Left ventricle myocardium superior (tissue), 1 donor: ENCODE measurements around the gene BPTF. TPM values are rescaled to one million over a fixed set of nuclear protein-coding genes. Genes with fewer than 3 reads are reported as not detected.
A peak's percentile ranks its signal among the peaks of the same experiment; 100 is the strongest.
"Not testable (repeated sequence)": the region's sequence is repeated elsewhere in the genome, so short reads cannot be mapped to it uniquely, and the experiment has no call there.

ENCODE experiments used
- ATAC-seq: fragments of 200-7000 bp; cut with Tn5 transposase; one replicate; pipeline ENCODE4 v1.9.1; 2020; ENCODE audit warnings: mild to moderate bottlenecking, moderate library complexity
- DNase-seq: peaks from one replicate; pipeline ENCODE4 v3.0.0-alpha.2; 2020
- intact Hi-C: fragments of 100-400 bp; cut with micrococcal nuclease; formaldehyde crosslinking; loops from one replicate; pipeline ENCODE4 v1.11.0; 2022
- total RNA-seq: library from RNA; stranded (reverse); fragmentation: NEBNext Ultra II Directional; extraction: Animal tissue kit (Norgen Biotek cat#: 25700); gene quantifications from one replicate; pipeline ENCODE4 v1.2.1, GENCODE V29; 2021
- donor health status: DM: no; HTN: yes; CAD: no; lungs with severe emphysema.

Gene BPTF
- total RNA-seq, 1 donor from 2014 or later, result 75.1 TPM

DNA sequence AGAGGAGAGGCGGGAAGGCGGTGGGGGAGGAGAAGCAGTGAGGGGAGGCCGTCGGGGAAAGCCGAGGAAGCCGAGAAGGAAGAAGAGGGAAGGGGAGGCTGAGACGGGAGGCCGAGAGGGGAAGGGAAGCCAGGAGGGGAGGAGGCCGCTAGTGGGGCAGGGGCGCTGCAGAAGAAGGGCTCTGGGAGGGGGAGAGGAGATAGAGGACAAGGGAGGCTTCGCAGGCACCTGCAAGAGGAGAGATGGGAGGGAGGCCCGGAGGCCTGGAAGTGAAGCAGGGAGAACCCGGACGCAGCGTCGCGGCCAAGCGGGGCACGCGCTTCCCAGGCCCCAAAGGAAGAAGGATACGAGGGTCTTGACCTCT lies 168.7 kb downstream of the BPTF start:
- ATAC-seq (peak; percentile 3), DNase-seq (peak; percentile 54)
- intact Hi-C loops, result no loop called here

GRCh38 chr17:67994817-67995569 lies 169.7 kb downstream of the BPTF start:
- ATAC-seq (peak; percentile 15), DNase-seq (no peak)
- intact Hi-C loops, result no loop called here

DNA sequence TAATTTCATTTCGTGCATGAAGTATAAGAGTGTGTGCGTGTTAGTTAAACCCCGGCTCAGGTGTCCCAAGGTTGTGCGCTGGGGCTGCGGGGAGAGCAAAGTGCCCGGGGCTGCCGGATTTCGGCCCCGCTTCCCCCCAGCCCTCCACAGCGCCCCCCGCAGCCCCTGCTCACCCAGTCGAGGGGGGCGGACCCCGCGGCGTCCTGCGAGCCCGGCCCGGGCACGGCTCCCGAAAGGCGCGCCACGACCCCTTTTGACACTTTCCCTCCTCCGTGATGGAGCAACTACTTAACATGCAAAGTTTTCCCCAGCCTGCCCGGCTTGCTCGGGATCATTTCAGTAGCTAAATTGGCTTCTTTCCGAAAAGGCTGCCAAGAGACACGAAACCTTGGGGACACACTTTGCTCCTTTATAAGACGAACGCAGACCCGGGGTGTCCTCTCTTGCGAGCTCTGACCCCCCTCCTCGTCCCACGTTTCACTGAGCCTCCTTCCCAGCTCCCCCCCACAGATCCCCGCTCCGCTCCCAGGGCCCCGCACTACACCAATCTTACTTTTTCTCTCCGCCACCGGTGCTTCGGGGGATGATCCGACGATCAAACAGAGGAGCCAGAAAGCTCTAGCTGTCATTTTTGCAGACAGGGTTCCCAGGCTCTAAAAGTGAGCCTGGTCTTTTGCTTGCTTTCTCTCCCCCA lies 170.4 kb downstream of the BPTF start:
- ATAC-seq, result peak; percentile 15
- intact Hi-C loops, result no loop called here
- DNase-seq, result peak; percentile 70

- DNase-seq (peak; percentile 51), ATAC-seq (peak; percentile 3)
- intact Hi-C loops, result not testable (repeated sequence)
Observed at GRCh38 chr17:67996301-67997171, 171.2 kb downstream of the BPTF start, which contains the start of gene C17orf58. C17orf58 (minus strand) TSS chr17:67996469; CDS start chr17:67996198, 271 bp downstream.

DNA sequence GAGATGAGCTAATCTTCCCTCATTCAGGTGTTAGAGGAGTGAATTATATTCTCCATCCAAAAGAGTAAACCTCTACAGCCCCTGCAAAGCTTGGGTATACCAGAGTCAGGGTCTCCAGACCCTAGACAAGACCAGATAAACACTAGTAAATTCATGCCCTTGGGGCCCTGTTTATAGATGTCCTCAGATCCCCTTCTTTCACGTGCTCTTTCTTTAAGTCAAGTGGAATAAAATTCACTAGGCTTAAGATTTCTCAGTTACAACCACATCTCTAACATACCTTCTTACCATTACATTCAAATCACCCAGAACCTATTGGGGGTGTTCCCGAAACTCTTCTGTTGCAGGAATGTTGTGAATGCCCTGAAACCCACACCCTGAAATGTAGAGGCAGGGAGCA lies 173.2 kb downstream of the BPTF start:
- ATAC-seq, result no peak
- no peak for DNase-seq
- intact Hi-C loops, result no loop called here

DNA sequence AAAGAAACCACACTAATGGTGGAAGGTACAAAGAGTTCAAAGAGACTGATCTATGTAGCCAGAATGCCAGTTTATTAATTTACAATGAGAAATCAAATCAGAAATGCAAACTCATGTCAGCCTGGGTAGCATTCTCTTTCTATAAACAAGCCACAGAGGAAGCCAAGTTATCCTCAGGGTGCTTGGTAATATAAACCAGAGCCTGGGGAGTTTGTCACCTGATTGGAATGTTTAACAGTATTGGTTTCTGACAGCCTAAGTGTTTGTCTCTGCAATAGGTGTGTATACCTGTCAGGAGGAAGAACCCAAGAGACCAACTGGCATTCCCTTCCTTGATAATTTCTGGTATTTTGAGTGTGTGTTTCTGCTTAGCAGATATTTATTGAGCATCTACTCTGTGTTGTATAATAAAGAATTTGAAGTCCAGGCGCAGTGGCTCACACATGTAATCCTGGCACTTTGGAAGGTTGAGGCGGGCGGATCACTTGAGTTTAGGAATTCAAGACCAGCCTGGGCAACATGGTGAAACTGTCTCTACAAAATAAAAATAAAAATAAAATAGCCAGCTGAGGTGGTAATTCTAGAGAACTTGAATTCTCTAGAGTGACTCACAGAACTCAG lies 174.1 kb downstream of the BPTF start:
- intact Hi-C loops, result no loop called here
- DNase-seq (no peak), ATAC-seq (no peak)

DNA sequence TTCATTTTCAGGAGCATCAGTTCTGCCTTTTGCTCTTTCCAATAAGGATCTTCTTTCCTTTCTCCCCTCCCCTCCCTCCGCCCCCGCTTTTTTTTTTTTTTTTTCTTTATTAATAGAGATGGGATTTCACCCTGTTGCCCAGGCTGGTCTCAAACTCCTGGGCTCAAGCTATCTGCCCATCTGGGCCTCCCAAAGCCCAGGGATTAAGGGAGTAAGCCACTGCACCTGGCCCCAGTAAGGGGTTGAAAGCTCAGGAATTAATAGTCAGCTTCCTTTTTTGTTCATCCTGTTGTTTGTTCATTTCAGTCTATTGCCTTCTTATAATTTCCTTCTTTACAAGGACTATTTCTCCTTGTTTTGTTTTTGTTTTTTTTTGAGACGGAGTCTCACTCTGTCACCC lies 178.9 kb downstream of the BPTF start:
- DNase-seq, result no peak
- intact Hi-C loops, result no loop called here

GRCh38 chr17:68006797-68007196 lies 181.5 kb downstream of the BPTF start:
- DNase-seq (peak; percentile 62), ATAC-seq (peak; percentile 95)
- intact Hi-C loops, result no loop called here

More for the DNA sequence above, 178.9 kb downstream of the BPTF start:
- ATAC-seq, result no peak

DNA sequence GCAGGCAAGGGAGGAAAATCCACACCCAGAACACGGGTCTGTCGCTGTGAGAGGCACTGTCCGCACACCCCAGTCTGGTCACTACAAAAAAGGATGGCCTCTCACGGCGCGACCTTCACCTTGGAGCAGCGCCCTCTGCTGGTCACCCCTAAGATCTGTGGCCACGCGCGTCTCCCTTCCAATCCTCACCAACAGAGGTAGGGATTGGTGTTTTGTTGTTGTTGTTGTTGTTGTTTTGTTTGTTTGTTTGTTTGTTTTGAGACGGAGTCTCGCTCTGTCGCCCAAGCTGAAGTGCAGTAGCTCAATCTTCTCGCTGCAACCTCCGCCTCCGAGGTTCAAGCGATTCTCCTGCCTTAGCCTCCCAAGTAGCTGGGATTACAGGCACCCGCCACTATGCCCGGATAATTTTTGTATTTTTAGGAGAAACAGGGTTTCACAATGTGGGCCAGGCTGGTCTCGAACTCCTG lies 185.9 kb downstream of the BPTF start:
- DNase-seq (peak; percentile 68), ATAC-seq (peak; percentile 68)
- intact Hi-C loops, result no loop called here

- intact Hi-C loops, result no loop called here
- ATAC-seq (no peak), DNase-seq (no peak)
Observed at GRCh38 chr17:68013385-68013784, 188.1 kb downstream of the BPTF start.

DNA sequence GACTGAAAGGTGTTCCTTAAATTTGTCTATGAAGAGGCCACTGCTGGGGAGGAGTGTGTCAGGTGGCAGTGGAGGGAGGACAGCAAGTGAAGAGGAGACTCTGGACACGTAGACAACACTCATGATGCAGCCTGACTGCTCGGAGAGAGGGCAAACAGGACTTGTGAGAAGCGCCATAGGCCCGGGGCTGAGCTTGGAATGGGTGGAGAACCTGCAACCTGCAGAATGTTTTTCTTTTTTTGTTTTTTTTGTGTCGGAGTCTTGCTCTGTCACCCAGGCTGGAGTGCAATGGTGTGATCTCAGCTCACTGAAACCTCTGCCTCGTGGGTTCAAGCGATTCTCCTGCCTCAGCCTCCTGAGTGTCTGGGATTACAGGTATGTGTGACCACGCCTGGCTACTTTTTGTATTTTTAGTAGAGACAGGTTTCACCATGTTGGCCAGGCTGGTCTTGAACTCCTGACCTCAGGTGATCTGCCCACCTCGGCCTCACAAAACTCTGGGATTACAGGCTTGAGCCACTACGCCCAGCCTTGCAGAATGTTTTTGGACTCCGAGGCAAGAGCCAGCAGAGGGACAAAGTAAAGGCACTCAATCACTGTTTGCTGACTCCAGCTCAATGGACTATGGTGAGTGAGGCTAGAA lies 189.9 kb downstream of the BPTF start:
- intact Hi-C loops, result no loop called here
- no peak for DNase-seq
- no peak for ATAC-seq

DNA sequence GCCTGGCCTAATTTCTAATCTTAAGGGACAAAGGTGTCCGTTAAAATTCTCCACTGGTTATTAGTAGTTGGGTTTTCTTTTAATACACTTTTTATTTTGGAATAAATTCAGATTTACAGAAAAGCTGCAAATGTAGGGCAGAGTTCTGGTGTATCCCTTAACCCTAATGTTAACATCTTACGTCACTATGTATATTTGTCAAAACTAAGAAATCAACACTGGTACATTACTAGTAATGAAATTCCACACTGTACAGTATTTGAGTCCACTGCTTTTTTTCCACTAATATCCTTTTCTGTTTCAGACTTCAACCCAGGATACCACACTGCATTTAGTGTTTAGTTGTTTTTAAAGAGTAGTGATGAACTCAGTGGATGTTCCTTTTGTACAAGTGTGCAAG lies 191.5 kb downstream of the BPTF start:
- DNase-seq, result no peak
- ATAC-seq, result no peak
- intact Hi-C loops, result no loop called here

GRCh38 chr17:68018493-68018892 lies 193.2 kb downstream of the BPTF start:
- DNase-seq, ATAC-seq, intact Hi-C loops: not testable (repeated sequence)

GRCh38 chr17:68019336-68019674 lies 194.0 kb downstream of the BPTF start:
- ATAC-seq (no peak), DNase-seq (no peak)
- intact Hi-C loops, result no loop called here

GRCh38 chr17:68019675-68020408 lies 194.5 kb downstream of the BPTF start:
- ATAC-seq, result peak; percentile 98
- DNase-seq, result peak; percentile 97
- intact Hi-C loops, result no loop called here

- no peak for DNase-seq
- intact Hi-C loops, result no loop called here
- no peak for ATAC-seq
Observed at GRCh38 chr17:68020409-68020756, 195.1 kb downstream of the BPTF start.

DNA sequence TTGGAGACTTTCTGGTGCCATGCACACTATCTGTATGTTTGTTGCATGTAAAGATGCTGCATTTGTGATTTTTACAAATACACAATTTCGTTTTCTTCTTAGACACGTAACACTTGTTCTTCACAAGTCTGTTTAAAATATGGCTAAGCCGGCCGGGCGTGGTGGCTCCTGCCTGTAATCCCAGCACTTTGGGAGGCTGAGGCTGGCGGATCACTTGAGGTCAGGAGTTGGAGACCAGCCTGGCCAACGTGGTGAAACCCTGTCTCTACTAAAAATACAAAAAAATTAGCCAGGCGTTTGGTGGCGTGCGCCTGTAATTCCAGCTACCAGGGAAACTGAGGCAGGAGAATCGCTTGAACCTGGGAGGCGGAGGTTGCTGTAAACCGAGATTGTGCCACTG lies 195.5 kb downstream of the BPTF start:
- ATAC-seq, DNase-seq, intact Hi-C loops: not testable (repeated sequence)

DNA sequence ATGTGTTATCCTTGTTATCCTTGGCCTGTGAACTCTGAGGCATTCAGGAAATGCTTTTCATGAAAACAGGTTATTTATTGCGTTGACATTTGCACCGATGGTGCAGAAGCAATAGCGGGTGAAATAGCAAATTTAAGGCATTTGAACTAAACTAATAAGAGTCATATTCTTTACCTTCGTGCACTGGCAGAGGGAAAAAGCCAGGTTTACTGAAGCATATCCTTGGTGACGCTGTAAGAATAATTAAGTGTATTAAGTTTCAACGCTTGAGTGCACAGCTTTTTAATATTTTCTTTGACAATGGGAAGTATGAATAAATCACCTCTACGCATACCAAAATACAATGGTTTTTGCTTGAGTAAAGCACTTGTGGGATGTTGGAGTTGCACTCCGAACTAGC lies 196.7 kb downstream of the BPTF start:
- intact Hi-C loops, result no loop called here
- no peak for DNase-seq
- no peak for ATAC-seq
